HEK293 (cell line): Measurements from ENCODE around the gene ECI1.

Experiments
- CTCF ChIA-PET: fragments of 350-600 bp; formaldehyde crosslinking; extraction: SDS; loops from one replicate; lab custom pipeline; 2021; ENCODE audit warnings: antibody characterized with exemption; lab: Yijun Ruan, JAX
- POLR2A ChIA-PET: fragments of 300-600 bp; formaldehyde crosslinking; extraction: SDS; loops from one replicate; lab custom pipeline; 2020; ENCODE audit warnings: antibody characterized with exemption, inconsistent platforms; lab: Yijun Ruan, JAX
- H3K27ac ChIP-seq: fragments of 200-500 bp; sonication (Bioruptor generic); 2 replicates; pipeline ENCODE4 v1.5.1; 2014; ENCODE audit warnings: low read depth, low read length, control low read depth, inconsistent platforms; ENCODE audit errors: extremely low read depth
- H3K36me3 ChIP-seq, 2 experiments: fragments of 200-500 bp in 1 of 2; sonication (Bioruptor generic) in 1 of 2; 1 replicate in 1 of 2; 2 replicates in 1 of 2; pipeline ENCODE4 v1.5.1; 2014 to 2017; ENCODE audit warnings: inconsistent platforms in 2 of 2, low read length in 2 of 2; ENCODE audit not compliant: control insufficient read depth in 2 of 2, insufficient read depth in 1 of 2
- H3K4me1 ChIP-seq: fragments of 200-500 bp; sonication (Bioruptor generic); 2 replicates; pipeline ENCODE4 v1.5.1; 2014; ENCODE audit warnings: mild to moderate bottlenecking, low read length, inconsistent platforms; ENCODE audit not compliant: control insufficient read depth, insufficient read depth
- H3K4me3 ChIP-seq: 2 replicates; pipeline ENCODE4 v1.5.1; 2011; ENCODE audit warnings: low read depth, mild to moderate bottlenecking, control low read depth, low read length, moderate library complexity
- H3K9me3 ChIP-seq: fragments of 200-500 bp; sonication (Bioruptor generic); 2 replicates; pipeline ENCODE4 v1.5.1; 2014; ENCODE audit warnings: low read depth, low read length, inconsistent platforms; ENCODE audit not compliant: control insufficient read depth, insufficient read depth
- AEBP2 ChIP-seq: fragments of 450-650 bp; formaldehyde crosslinking; IDR thresholded peaks from 2 replicates; pipeline ENCODE4 v1.5.1; 2016; ENCODE audit warnings: missing biosample characterization, missing genetic modification characterization, borderline replicate concordance
- CTCF ChIP-seq: fragments of 450-650 bp; formaldehyde crosslinking; IDR thresholded peaks from 2 replicates; pipeline ENCODE4 v1.5.1; 2016; ENCODE audit warnings: missing biosample characterization, missing genetic modification characterization
- GLIS1 ChIP-seq: fragments of 450-650 bp; formaldehyde crosslinking; IDR thresholded peaks from 2 replicates; pipeline ENCODE4 v1.5.1; 2016; ENCODE audit warnings: missing biosample characterization, missing genetic modification characterization
- HOXC10 ChIP-seq: sonication (generic); formaldehyde crosslinking; IDR thresholded peaks from 2 replicates; pipeline ENCODE4 v1.8.1; 2023; ENCODE audit warnings: mild to moderate bottlenecking, missing genetic modification reagents
- KLF10 ChIP-seq: fragments of 450-650 bp; IDR thresholded peaks from 2 replicates; pipeline ENCODE4 v1.5.1; 2018; ENCODE audit warnings: missing biosample characterization, mild to moderate bottlenecking, missing genetic modification characterization
- REST ChIP-seq: fragments of 450-650 bp; formaldehyde crosslinking; IDR thresholded peaks from 2 replicates; pipeline ENCODE4 v1.5.1; 2016; ENCODE audit warnings: missing biosample characterization, missing genetic modification characterization
- SCRT1 ChIP-seq: fragments of 450-650 bp; formaldehyde crosslinking; IDR thresholded peaks from 2 replicates; pipeline ENCODE4 v1.5.1; 2016; ENCODE audit warnings: missing biosample characterization, missing genetic modification characterization, borderline replicate concordance
- WT1 ChIP-seq: fragments of 450-650 bp; formaldehyde crosslinking; IDR thresholded peaks from 2 replicates; pipeline ENCODE4 v1.5.1; 2016; ENCODE audit warnings: missing biosample characterization, missing genetic modification characterization
- ZBTB8A ChIP-seq: fragments of 450-650 bp; formaldehyde crosslinking; IDR thresholded peaks from 2 replicates; pipeline ENCODE4 v1.5.1; 2016; ENCODE audit warnings: missing biosample characterization, missing genetic modification characterization
- ZEB2 ChIP-seq: fragments of 450-650 bp; formaldehyde crosslinking; IDR thresholded peaks from 2 replicates; pipeline ENCODE4 v1.5.1; 2016; ENCODE audit warnings: missing biosample characterization, missing genetic modification characterization
- ZNF112 ChIP-seq: fragments of 450-650 bp; formaldehyde crosslinking; IDR thresholded peaks from 2 replicates; pipeline ENCODE4 v1.5.0; 2017; ENCODE audit warnings: missing biosample characterization, missing genetic modification characterization
- ZNF140 ChIP-seq: fragments of 450-650 bp; formaldehyde crosslinking; IDR thresholded peaks from 2 replicates; pipeline ENCODE4 v1.5.1; 2016; ENCODE audit warnings: missing biosample characterization, missing genetic modification characterization
- ZNF148 ChIP-seq: fragments of 450-650 bp; formaldehyde crosslinking; IDR thresholded peaks from 2 replicates; pipeline ENCODE4 v1.5.0; 2017; ENCODE audit warnings: missing biosample characterization, missing genetic modification characterization, borderline replicate concordance
- ZNF157 ChIP-seq: fragments of 450-650 bp; formaldehyde crosslinking; IDR thresholded peaks from 2 replicates; pipeline ENCODE4 v1.5.1; 2016; ENCODE audit warnings: missing biosample characterization, missing genetic modification characterization
- ZSCAN23 ChIP-seq: fragments of 450-650 bp; formaldehyde crosslinking; IDR thresholded peaks from 2 replicates; pipeline ENCODE4 v1.5.1; 2016; ENCODE audit warnings: missing biosample characterization, missing genetic modification characterization
- TF ChIP-seq, protein P1 (sequence below): fragments of 450-650 bp; formaldehyde crosslinking; IDR thresholded peaks from 2 replicates; pipeline ENCODE4 v1.5.1; 2017; ENCODE audit warnings: missing biosample characterization, missing genetic modification characterization
- TF ChIP-seq, protein P2 (sequence below): fragments of 450-650 bp; formaldehyde crosslinking; IDR thresholded peaks from 2 replicates; pipeline ENCODE4 v1.5.1; 2016; ENCODE audit warnings: missing biosample characterization, missing genetic modification characterization

The ECI1 gene

GRCh38 chr16:2213817-2214718 lies 37.3 kb downstream of the ECI1 start (continued):
- TF ChIP-seq AEBP2 (tag by site-specific recombination): no peak
- no peak for TF ChIP-seq GLIS1 (tag by site-specific recombination)

GRCh38 chr16:2212362-2213324 lies 38.7 kb downstream of the ECI1 start:
- Histone ChIP-seq H3K36me3 (peaks cover 0 to 45% of the 10 kb centered on the region in 2 experiments; a peak in 1 of 3 replicates), H3K9me3 (no peaks in the 10 kb centered on the region), H3K4me3 (peak overlapping the region; percentile 78), H3K27ac (peak overlapping the region; percentile 94; the same call in 1 of the 2 replicates), H3K4me1 (0 out of 2 replicates have a peak, but pooled peaks cover 2% of the 10 kb centered on the region)
- CTCF ChIA-PET: no interaction called here
- POLR2A ChIA-PET: interaction anchor here (0.8 to 1.8 kb wide), 2 partner anchors 9 to 57 kb away, joined by 3 to 4 read pairs; partner anchors contain the start of gene TRAF7
- TF ChIP-seq CTCF (no peak), WT1 (tag by site-specific recombination) (no peak), REST (tag by site-specific recombination) (no peak), ZSCAN23 (tag by site-specific recombination) (no peak), SCRT1 (tag by site-specific recombination) (no peak), KLF10 (tag by site-specific recombination) (no peak), ZNF148 (tag by site-specific recombination) (no peak), ZNF112 (tag by site-specific recombination) (no peak), ZBTB8A (no peak), HOXC10 (no peak), ZNF140 (tag by site-specific recombination) (no peak), ZEB2 (tag by site-specific recombination) (no peak), ZNF157 (tag by site-specific recombination) (no peak)
- TF ChIP-seq, protein P1, sequence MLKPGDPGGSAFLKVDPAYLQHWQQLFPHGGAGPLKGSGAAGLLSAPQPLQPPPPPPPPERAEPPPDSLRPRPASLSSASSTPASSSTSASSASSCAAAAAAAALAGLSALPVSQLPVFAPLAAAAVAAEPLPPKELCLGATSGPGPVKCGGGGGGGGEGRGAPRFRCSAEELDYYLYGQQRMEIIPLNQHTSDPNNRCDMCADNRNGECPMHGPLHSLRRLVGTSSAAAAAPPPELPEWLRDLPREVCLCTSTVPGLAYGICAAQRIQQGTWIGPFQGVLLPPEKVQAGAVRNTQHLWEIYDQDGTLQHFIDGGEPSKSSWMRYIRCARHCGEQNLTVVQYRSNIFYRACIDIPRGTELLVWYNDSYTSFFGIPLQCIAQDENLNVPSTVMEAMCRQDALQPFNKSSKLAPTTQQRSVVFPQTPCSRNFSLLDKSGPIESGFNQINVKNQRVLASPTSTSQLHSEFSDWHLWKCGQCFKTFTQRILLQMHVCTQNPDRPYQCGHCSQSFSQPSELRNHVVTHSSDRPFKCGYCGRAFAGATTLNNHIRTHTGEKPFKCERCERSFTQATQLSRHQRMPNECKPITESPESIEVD (tag by site-specific recombination): no peak
- TF ChIP-seq, protein P2, sequence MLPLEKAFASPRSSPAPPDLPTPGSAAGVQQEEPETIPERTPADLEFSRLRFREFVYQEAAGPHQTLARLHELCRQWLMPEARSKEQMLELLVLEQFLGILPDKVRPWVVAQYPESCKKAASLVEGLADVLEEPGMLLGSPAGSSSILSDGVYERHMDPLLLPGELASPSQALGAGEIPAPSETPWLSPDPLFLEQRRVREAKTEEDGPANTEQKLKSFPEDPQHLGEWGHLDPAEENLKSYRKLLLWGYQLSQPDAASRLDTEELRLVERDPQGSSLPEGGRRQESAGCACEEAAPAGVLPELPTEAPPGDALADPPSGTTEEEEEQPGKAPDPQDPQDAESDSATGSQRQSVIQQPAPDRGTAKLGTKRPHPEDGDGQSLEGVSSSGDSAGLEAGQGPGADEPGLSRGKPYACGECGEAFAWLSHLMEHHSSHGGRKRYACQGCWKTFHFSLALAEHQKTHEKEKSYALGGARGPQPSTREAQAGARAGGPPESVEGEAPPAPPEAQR: no peak
